HepG2 (cell line): ENCODE data around the gene DEUP1. TPM values are rescaled to one million over a fixed set of nuclear protein-coding genes. Genes with fewer than 3 reads are reported as not detected.

Experiments
- ATAC-seq: fragments of 200-7000 bp; cut with Tn5 transposase; 3 replicates; pipeline ENCODE4 v1.9.1; 2020; ENCODE audit warnings: mild to moderate bottlenecking, moderate library complexity
- BruUV-seq: library from RNA; stranded (reverse); fragments of 400-500 nt; replicated peaks from 2 replicates; lab custom pipeline; 2021; lab: Mats Ljungman, UMichigan
- CTCF ChIA-PET: fragments of 300-600 bp; formaldehyde crosslinking; extraction: SDS; loops from one replicate; lab custom pipeline; 2021; ENCODE audit warnings: low total read pairs, inconsistent platforms, low intra/inter-chr PET ratio; lab: Yijun Ruan, JAX
- POLR2A ChIA-PET: fragments of 350-600 bp; sonication (Branson Sonifier 250); formaldehyde crosslinking; loops from one replicate; lab custom pipeline; 2020; ENCODE audit warnings: antibody characterized with exemption, inconsistent platforms; lab: Yijun Ruan, JAX
- DNase-seq: peaks from one replicate; pipeline ENCODE4 v3.0.0-alpha.2; 2015; ENCODE audit warnings: low spot score
- FAIRE-seq: peaks from 3 replicates; lab custom pipeline; 2011; peaks lifted over from hg19 to GRCh38; lab: Jason Lieb, UNC
- H2AFZ ChIP-seq: one replicate; pipeline ENCODE4 v1.6.1; 2011; ENCODE audit warnings: low read length, inconsistent platforms
- H3K27ac ChIP-seq: fragments of 300-600 bp; 3 replicates; pipeline ENCODE4 v1.8.0; 2011; ENCODE audit warnings: mixed run types, mild to moderate bottlenecking, mixed read lengths, low read length, inconsistent platforms; ENCODE audit not compliant: insufficient read depth; ENCODE audit errors: extremely low read length
- H3K27me3 ChIP-seq, 2 experiments: fragments of 200-600 bp in 1 of 2; 2 replicates in 1 of 2; 3 replicates in 1 of 2; pipeline versions ENCODE4 v1.6.0 to v1.8.0; 2011; ENCODE audit warnings: low read length in 2 of 2, mild to moderate bottlenecking in 2 of 2, moderate library complexity in 2 of 2, inconsistent platforms in 1 of 2; ENCODE audit not compliant: insufficient read depth in 2 of 2, control insufficient read depth in 1 of 2
- H3K36me3 ChIP-seq, 2 experiments: fragments of 200-600 bp in 1 of 2; replicated peaks in 1 of 2; 2 replicates in 1 of 2; 3 replicates in 1 of 2; pipeline versions ENCODE4 v1.5.1 to v1.8.0; 2011; ENCODE audit warnings: low read length in 2 of 2, inconsistent platforms in 1 of 2; ENCODE audit not compliant: insufficient read depth in 2 of 2, control insufficient read depth in 1 of 2
- H3K4me1 ChIP-seq: 2 replicates; pipeline ENCODE4 v1.5.1; 2012; ENCODE audit warnings: low read length, inconsistent platforms; ENCODE audit not compliant: insufficient read depth
- H3K4me2 ChIP-seq: 2 replicates; pipeline ENCODE4 v1.6.0; 2011; ENCODE audit warnings: low read depth, low read length, inconsistent platforms
- H3K4me3 ChIP-seq, 3 experiments: fragments of 200-600 bp in 1 of 3; sonication (generic), shearing (Covaris generic) in 1 of 3; replicated peaks in 1 of 3; 2 replicates each; pipeline ENCODE4 v1.5.1; 2011 to 2016; ENCODE audit warnings: low read length in 3 of 3, inconsistent platforms in 2 of 3, low read depth in 2 of 3, mild to moderate bottlenecking in 2 of 3, control low read depth in 1 of 3, mixed read lengths in 1 of 3; ENCODE audit not compliant: insufficient read depth in 1 of 3
- H3K79me2 ChIP-seq: one replicate; pipeline ENCODE4 v1.6.1; 2011; ENCODE audit warnings: low read length, inconsistent platforms; ENCODE audit not compliant: insufficient read depth
- H3K9ac ChIP-seq: 2 replicates; pipeline ENCODE4 v1.6.0; 2011; ENCODE audit warnings: mild to moderate bottlenecking, low read depth, low read length, inconsistent platforms; ENCODE audit not compliant: insufficient read depth
- H3K9me3 ChIP-seq: 2 replicates; pipeline ENCODE4 v1.5.1; 2012; ENCODE audit warnings: mild to moderate bottlenecking, low read length
- H4K20me1 ChIP-seq: 2 replicates; pipeline ENCODE4 v1.6.0; 2011; ENCODE audit warnings: inconsistent platforms, mild to moderate bottlenecking, low read length, moderate library complexity; ENCODE audit not compliant: insufficient read depth
- GPN1 ChIP-seq: sonication (generic); formaldehyde crosslinking; IDR thresholded peaks from 2 replicates; pipeline ENCODE4 v1.5.1; 2020; ENCODE audit warnings: missing genetic modification reagents, borderline replicate concordance
- MYNN ChIP-seq: sonication (generic); formaldehyde crosslinking; IDR thresholded peaks from 2 replicates; pipeline ENCODE4 v1.4.0; 2020; ENCODE audit warnings: mild to moderate bottlenecking, low read depth, missing genetic modification reagents
- NCOA5 ChIP-seq: sonication (generic); formaldehyde crosslinking; IDR thresholded peaks from 2 replicates; pipeline ENCODE4 v1.4.0; 2020; ENCODE audit warnings: missing genetic modification reagents
- NRL ChIP-seq: sonication (generic); formaldehyde crosslinking; IDR thresholded peaks from 2 replicates; pipeline ENCODE4 v1.5.0; 2020; ENCODE audit warnings: missing genetic modification reagents, mild to moderate bottlenecking, moderate library complexity, borderline replicate concordance
- SRF ChIP-seq: IDR thresholded peaks from 2 replicates; pipeline ENCODE4 v1.6.1; 2011; ENCODE audit warnings: mild to moderate bottlenecking, low read depth, low read length, moderate library complexity
- TEAD3 ChIP-seq: optimal IDR thresholded peaks from 2 replicates; pipeline ENCODE3; 2016; ENCODE audit warnings: borderline replicate concordance
- ZIK1 ChIP-seq: sonication (generic); formaldehyde crosslinking; IDR thresholded peaks from 2 replicates; pipeline ENCODE4 v1.5.0; 2020; ENCODE audit warnings: mild to moderate bottlenecking, low read depth, missing genetic modification reagents, borderline replicate concordance
- ZNF331 ChIP-seq: sonication (generic); formaldehyde crosslinking; IDR thresholded peaks from 2 replicates; pipeline ENCODE4 v1.4.0; 2020; ENCODE audit warnings: missing genetic modification reagents
- ZNF501 ChIP-seq: sonication (generic); formaldehyde crosslinking; IDR thresholded peaks from 2 replicates; pipeline ENCODE4 v1.5.1; 2020; ENCODE audit warnings: mild to moderate bottlenecking, moderate library complexity, missing genetic modification reagents
- WGBS: methylation state at CpG from one replicate; pipeline ENCODE4 v1.1.6; 2017; ENCODE audit warnings: low lambda C conversion rate; 5-methylcytosine and 5-hydroxymethylcytosine counted together
- in situ Hi-C: cut with HindIII; loops from 2 replicates; pipeline ENCODE4 v1.10.0; 2017; ENCODE audit warnings: low pct_unique_long_range_greater_than_20kb; ENCODE audit not compliant: extremely low pct_ligation_motif_present
- intact Hi-C: fragments of 100-400 bp; cut with micrococcal nuclease; formaldehyde crosslinking; loops from one replicate; pipeline ENCODE4 v1.10.0; 2022; ENCODE audit not compliant: unreplicated experiment
- polyA plus RNA-seq, 8 experiments: library from polyadenylated mRNA; depleted of rRNA in 3 of 8; stranded (reverse) in 7 of 8; unstranded in 1 of 8; fragments of >200 nt; fragmentation: Illumina TruSeq in 4 of 8; extraction: Trizol in 4 of 8; gene quantifications; 2 replicates each; pipeline versions ENCODE4 v1.2.1 to v1.2.3, GENCODE V29; 2011 to 2016; ENCODE audit warnings: low read depth in 4 of 8, missing spikeins in 1 of 8, mixed read lengths in 1 of 8; ENCODE audit not compliant: insufficient read depth in 1 of 8
- total RNA-seq, 5 experiments: library from RNA; depleted of rRNA; stranded (reverse); fragments of >200 nt; fragmentation: Illumina TruSeq; extraction: Trizol; gene quantifications; 2 replicates each; pipeline ENCODE4 v1.2.3, GENCODE V29; 2016; ENCODE audit warnings: low read depth in 1 of 5

Gene DEUP1
- total and polyA plus RNA-seq, 2 of the 13 experiments (the other 11 are each of a cell fraction or from before 2014, with no cell fraction given) = not detected

DNA sequence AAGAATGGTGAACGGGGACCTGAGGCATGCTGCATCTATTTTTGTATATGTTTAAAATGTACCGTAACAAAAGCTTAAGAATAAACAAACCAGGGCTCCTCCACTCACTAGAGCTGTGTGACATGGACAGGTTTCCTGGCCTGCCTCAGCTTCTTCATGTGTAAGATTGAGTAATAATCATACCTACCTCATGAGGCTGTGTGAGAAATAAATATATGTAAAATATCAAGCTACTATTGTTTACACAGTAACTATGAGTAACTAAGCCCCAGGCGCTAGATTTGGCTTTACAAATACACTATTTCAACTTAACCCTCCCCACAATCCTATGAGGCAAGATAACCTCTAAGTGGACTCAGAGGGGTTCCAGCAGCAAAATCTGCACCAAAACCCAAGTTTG lies 146.3 kb downstream of the DEUP1 start (continued):
- TF ChIP-seq ZNF501 (no peak), ZIK1 (CRISPR knock-in tag) (no peak)

GRCh38 chr11:93477684-93478234 lies 147.2 kb downstream of the DEUP1 start:
- Histone ChIP-seq H3K27me3 (no peaks in the 10 kb centered on the region), H2AFZ (no peak overlapping the region), H3K4me1 (no peaks in the 10 kb centered on the region; the same call in 1 of the 2 replicates), H3K9ac (no peak overlapping the region), H3K79me2 (no peaks in the 10 kb centered on the region), H3K27ac (no peak overlapping the region), H3K4me3 (no peak overlapping the region), H4K20me1 (no peaks in the 10 kb centered on the region), H3K36me3 (peaks cover 3 to 4% of the 10 kb centered on the region in 2 experiments; a peak in 2 of 5 replicates), H3K9me3 (0 out of 2 replicates have a peak, but pooled peaks cover 6% of the 10 kb centered on the region), H3K4me2 (no peak overlapping the region)
- 85% methylated on average over 8 of the region's 11 CpGs for WGBS
- ChIA-PET POLR2A (no interaction called here), CTCF (no interaction called here)
- DNase-seq (no peak), ATAC-seq (no peak; the same call in 1 of the 3 replicates), FAIRE-seq (no peak)
- BruUV-seq = no TSS peak
- intact Hi-C loops (no loop called here), in situ Hi-C loops (no loop called here)
- TF ChIP-seq NCOA5 = no peak
- TF ChIP-seq GPN1 (CRISPR knock-in tag) = no peak
- TF ChIP-seq TEAD3 (CRISPR knock-in tag) = peak; percentile 16

DNA sequence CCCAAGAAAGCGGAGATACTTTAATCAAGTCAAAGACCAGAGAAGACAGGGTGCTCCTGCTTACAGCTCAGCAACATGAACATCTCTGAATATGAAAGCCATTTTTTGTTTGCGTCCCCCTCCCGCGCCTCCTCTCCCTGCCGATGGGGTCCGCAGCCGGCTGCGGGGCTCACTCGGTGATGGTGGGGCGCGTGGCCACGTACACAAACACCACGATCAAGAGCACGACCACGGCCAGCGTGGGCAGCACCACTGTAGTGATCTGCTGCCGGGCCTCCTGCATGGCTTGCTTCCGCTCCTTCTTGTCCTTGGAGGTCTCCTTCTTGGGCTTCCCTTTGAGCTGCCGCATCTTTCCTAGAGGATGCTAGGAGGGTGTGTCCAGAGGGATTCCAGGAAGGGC lies 148.3 kb downstream of the DEUP1 start:
- intact Hi-C loops = no loop called here
- TF ChIP-seq SRF (no peak), ZNF331 (CRISPR knock-in tag) (no peak), MYNN (CRISPR knock-in tag) (no peak), NRL (no peak)

More for the DNA sequence above, 148.3 kb downstream of the DEUP1 start:
- Histone ChIP-seq H3K27ac (no peak overlapping the region), H2AFZ (no peak overlapping the region), H3K9ac (no peak overlapping the region), H3K4me3 (no peak overlapping the region), H3K36me3 (peaks cover 3 to 4% of the 10 kb centered on the region in 2 experiments; a peak in 2 of 5 replicates), H3K79me2 (no peaks in the 10 kb centered on the region), H3K4me2 (no peak overlapping the region), H3K27me3 (no peaks in the 10 kb centered on the region), H3K4me1 (no peaks in the 10 kb centered on the region; the same call in 1 of the 2 replicates), H4K20me1 (no peaks in the 10 kb centered on the region), H3K9me3 (0 out of 2 replicates have a peak, but pooled peaks cover 6% of the 10 kb centered on the region)
- DNase-seq = no peak
- ATAC-seq = no peak
- FAIRE-seq = no peak
- no TSS peak for BruUV-seq
- WGBS = 98% methylated on average over 19 of the region's 19 CpGs
- in situ Hi-C loops = no loop called here
- POLR2A ChIA-PET = no interaction called here
- CTCF ChIA-PET = interaction anchor here (0.5 kb wide), 1 partner anchor 138 kb away, joined by 3 read pairs; no protein-coding TSS in a partner anchor
